ENCODE measurements around the gene GAL3ST3. TPM values are rescaled to one million over a fixed set of nuclear protein-coding genes. Genes with fewer than 3 reads are reported as not detected.

GAL3ST3 gene
- total RNA-seq, 4 donors from 2014 or later, result 0.26 to 2.1 (median 1.9) TPM; not detected in 1

DNA sequence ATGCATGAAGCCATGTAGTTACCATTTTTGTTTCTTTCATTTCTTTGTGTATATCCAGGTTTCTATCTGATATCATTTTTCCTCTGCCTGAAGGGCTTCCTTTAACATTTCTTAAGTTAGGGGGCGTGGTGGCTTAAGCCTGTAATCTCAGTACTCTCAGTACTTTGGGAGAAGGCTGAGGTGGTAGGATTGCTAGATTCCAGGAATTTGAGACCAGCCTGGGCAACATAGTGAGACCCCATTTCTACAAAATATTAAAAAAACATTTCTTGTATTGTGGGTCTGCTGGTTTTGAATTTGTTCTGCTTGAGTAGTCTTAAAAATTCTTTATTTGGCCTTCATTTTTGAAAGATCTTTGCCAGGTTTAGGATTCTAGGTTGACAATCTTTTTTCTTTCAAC lies 15.6 kb upstream of the GAL3ST3 start:
- H3K36me3 ChIP-seq, result no peaks in the 10 kb centered on the region
- DNase-seq, result no peak
- intact Hi-C loops (cut with DNase I; ENCODE audit: low total_unique reads), result no loop called here
- no peaks in the 10 kb centered on the region for H3K27me3 ChIP-seq
- no peaks in the 10 kb centered on the region for H3K9me3 ChIP-seq
- no peak overlapping the region for H3K4me3 ChIP-seq
- no peaks in the 10 kb centered on the region for H3K4me1 ChIP-seq
- TF ChIP-seq, protein P1, sequence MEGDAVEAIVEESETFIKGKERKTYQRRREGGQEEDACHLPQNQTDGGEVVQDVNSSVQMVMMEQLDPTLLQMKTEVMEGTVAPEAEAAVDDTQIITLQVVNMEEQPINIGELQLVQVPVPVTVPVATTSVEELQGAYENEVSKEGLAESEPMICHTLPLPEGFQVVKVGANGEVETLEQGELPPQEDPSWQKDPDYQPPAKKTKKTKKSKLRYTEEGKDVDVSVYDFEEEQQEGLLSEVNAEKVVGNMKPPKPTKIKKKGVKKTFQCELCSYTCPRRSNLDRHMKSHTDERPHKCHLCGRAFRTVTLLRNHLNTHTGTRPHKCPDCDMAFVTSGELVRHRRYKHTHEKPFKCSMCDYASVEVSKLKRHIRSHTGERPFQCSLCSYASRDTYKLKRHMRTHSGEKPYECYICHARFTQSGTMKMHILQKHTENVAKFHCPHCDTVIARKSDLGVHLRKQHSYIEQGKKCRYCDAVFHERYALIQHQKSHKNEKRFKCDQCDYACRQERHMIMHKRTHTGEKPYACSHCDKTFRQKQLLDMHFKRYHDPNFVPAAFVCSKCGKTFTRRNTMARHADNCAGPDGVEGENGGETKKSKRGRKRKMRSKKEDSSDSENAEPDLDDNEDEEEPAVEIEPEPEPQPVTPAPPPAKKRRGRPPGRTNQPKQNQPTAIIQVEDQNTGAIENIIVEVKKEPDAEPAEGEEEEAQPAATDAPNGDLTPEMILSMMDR (IDR thresholded peaks at IDR 0.05), result no peak
- TF ChIP-seq POLR2A (IDR thresholded peaks at IDR 0.05), result no peak
- H3K27ac ChIP-seq, result no peak overlapping the region

DNA sequence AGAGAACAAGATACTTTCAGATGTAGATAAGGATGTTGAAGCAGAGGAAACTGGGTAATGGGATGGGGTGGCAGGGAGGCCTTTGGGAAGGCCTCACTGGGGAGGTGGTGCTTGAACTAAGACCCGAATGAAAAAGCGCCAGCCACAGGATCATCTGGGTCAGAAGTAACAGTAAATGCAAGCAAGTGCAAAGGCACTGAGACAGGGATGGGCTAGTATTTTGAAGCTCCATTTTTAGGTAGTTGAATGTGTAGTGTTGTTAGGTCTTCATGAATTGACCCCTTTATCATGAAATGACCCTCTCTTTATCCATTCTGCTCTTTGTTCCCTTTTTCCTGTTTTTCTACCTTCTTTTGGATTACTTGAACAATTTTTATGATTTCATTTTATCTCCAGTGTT lies 14.9 kb upstream of the GAL3ST3 start:
- intact Hi-C loops (cut with DNase I; ENCODE audit: low total_unique reads), result no loop called here
- TF ChIP-seq POLR2A (IDR thresholded peaks at IDR 0.05), result no peak
- TF ChIP-seq, protein P1 (IDR thresholded peaks at IDR 0.05), result no peak
- Histone ChIP-seq H3K36me3 (no peaks in the 10 kb centered on the region), H3K4me1 (no peaks in the 10 kb centered on the region), H3K4me3 (no peak overlapping the region), H3K27me3 (no peaks in the 10 kb centered on the region), H3K9me3 (no peaks in the 10 kb centered on the region), H3K27ac (no peak overlapping the region)
- DNase-seq, result no peak

DNA sequence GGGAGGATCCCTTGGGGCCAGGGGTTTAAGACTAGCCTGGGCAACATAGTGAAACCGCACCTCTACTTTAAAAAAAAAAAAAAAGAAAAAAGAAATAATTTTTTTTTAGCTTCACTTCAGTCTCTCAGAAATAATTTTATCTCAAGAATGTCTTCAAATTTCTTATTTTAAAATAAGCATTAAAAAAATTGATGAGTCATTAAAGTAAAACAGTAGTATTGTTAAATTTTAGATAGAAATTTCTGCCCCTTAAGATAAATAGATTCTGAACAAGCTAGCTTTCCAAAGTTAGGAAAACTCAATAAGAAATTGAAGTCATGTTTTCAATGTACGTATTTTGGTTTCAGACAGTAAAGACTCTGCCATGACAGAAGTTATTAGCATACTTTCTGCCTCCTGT lies 13.4 kb upstream of the GAL3ST3 start:
- intact Hi-C loops (cut with DNase I; ENCODE audit: low total_unique reads), result no loop called here

DNA sequence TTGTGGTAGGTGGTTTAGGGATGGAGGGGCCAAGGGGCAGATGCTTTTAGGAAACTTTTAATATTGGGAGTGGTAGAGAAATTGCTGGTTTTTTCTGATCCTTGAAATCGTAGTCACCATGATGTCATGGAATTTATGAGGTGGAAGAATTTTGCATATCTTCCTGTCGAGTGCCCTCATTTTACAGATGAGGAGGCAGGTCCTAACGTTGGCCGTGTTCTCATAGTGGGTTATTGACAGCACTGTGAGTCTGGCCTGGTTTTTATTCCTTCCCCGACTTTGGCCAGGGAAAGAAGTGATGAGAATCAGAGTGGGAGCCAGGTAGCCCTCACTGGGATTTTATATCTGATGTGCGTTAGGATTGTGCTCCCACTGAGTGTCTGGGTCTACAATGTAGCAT lies 12.3 kb upstream of the GAL3ST3 start:
- H3K36me3 ChIP-seq, result no peaks in the 10 kb centered on the region
- intact Hi-C loops (cut with DNase I; ENCODE audit: low total_unique reads), result no loop called here
- no peaks in the 10 kb centered on the region for H3K9me3 ChIP-seq
- DNase-seq, result no peak
- TF ChIP-seq, protein P1 (IDR thresholded peaks at IDR 0.05), result no peak
- no peak for TF ChIP-seq POLR2A (IDR thresholded peaks at IDR 0.05)
- no peaks in the 10 kb centered on the region for H3K27me3 ChIP-seq
- H3K27ac ChIP-seq, result no peak overlapping the region
- no peak overlapping the region for H3K4me3 ChIP-seq
- H3K4me1 ChIP-seq, result no peaks in the 10 kb centered on the region

More for the DNA sequence above, 13.4 kb upstream of the GAL3ST3 start:
- H3K4me3 ChIP-seq, result no peak overlapping the region
- H3K27me3 ChIP-seq, result no peaks in the 10 kb centered on the region
- TF ChIP-seq, protein P1 (IDR thresholded peaks at IDR 0.05), result no peak
- no peak for TF ChIP-seq POLR2A (IDR thresholded peaks at IDR 0.05)
- H3K4me1 ChIP-seq, result no peaks in the 10 kb centered on the region
- H3K27ac ChIP-seq, result no peak overlapping the region
- no peak for DNase-seq
- no peaks in the 10 kb centered on the region for H3K9me3 ChIP-seq
- no peaks in the 10 kb centered on the region for H3K36me3 ChIP-seq

DNA sequence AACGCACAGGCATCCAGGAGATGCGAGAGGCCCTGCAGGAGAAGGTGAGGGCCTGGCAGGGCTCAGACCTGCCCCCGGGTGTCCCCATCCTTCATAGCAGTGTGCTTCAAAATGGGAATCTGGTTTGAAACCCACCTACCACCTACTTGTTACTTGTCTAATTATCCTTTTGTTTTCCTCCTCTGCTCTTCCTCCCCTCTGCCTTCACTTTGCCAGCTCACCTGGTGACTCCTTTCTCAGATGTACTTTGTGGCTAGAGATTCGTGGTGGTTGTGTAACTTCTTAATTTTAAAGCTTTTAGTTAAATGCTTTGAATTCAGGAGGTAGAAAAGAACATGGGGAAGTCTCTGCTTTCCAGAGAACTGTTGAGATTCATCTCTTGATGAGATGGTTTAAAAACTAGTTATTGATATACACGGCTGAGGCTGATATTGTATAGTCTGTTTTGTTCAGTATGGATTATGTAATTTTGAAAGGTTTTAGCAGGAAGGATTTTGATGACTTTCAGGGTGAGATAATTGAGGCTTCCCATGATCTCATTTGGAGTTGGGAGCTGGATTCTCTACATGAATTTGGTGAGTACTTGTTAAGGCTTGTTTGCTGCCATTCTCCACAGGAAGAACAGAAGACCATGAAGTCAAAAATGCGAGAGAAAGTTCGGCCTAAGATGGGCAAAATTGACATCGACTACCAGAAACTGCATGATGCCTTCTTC lies 11.2 kb upstream of the GAL3ST3 start:
- Histone ChIP-seq H3K27me3 (no peaks in the 10 kb centered on the region), H3K4me3 (no peak overlapping the region), H3K4me1 (no peaks in the 10 kb centered on the region), H3K27ac (no peak overlapping the region), H3K36me3 (no peaks in the 10 kb centered on the region), H3K9me3 (no peaks in the 10 kb centered on the region)
- no peak for DNase-seq
- intact Hi-C loops (cut with DNase I; ENCODE audit: low total_unique reads), result no loop called here
- no peak for TF ChIP-seq POLR2A (IDR thresholded peaks at IDR 0.05)
- TF ChIP-seq, protein P1 (IDR thresholded peaks at IDR 0.05), result no peak

All from uterus (tissue), 4 donors.